ENCODE measurements around the gene TMEM126A. TPM values are rescaled to one million over a fixed set of nuclear protein-coding genes. Genes with fewer than 3 reads are reported as not detected.

Gene TMEM126A
- total RNA-seq, 1 donor from 2014 or later = 36.4 TPM

DNA sequence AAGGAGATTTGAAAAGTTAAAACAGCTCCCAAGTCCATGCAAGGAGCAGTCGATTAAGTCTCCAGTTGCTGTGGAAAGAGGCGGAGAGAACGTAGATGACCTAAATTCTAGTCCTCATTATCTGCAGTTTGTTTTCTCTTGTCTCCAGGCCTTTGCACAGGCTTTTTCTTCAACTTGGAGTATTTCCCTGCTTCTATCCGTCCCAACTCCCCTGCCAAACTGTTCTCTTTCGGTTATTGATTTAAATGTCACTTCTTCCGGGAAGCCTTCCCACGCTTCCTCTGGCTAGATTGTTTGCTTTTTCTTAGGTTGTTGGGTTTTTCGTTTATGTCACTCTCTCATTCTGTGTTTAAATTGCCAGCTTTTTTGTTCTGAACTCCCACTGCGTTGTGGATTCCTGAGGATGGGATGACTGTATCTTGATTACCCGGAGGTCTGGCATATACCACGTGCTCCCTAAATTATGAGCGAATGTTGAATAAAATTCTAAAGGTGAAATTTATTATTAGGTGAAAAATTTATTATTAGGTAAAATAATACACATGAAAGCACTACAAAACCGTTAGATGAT, 18.9 kb upstream of the TMEM126A start:
- TF ChIP-seq, protein P1, sequence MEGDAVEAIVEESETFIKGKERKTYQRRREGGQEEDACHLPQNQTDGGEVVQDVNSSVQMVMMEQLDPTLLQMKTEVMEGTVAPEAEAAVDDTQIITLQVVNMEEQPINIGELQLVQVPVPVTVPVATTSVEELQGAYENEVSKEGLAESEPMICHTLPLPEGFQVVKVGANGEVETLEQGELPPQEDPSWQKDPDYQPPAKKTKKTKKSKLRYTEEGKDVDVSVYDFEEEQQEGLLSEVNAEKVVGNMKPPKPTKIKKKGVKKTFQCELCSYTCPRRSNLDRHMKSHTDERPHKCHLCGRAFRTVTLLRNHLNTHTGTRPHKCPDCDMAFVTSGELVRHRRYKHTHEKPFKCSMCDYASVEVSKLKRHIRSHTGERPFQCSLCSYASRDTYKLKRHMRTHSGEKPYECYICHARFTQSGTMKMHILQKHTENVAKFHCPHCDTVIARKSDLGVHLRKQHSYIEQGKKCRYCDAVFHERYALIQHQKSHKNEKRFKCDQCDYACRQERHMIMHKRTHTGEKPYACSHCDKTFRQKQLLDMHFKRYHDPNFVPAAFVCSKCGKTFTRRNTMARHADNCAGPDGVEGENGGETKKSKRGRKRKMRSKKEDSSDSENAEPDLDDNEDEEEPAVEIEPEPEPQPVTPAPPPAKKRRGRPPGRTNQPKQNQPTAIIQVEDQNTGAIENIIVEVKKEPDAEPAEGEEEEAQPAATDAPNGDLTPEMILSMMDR (conservative IDR thresholded peaks at IDR 0.05) = no peak
- Mint-ChIP-seq H3K27ac (ENCODE audit: unreplicated experiment) (peak overlapping the region; percentile 99), H3K36me3 (ENCODE audit: low read depth) (no peaks in the 10 kb centered on the region), H3K4me3 (peak overlapping the region; percentile 100), H3K9me3 (no peaks in the 10 kb centered on the region), H3K27me3 (ENCODE audit: low read depth) (peaks cover 18% of the 10 kb centered on the region), H3K4me1 (peaks cover 29% of the 10 kb centered on the region)
- no peak for DNase-seq (ENCODE audit: low read depth, low spot score)

DNA sequence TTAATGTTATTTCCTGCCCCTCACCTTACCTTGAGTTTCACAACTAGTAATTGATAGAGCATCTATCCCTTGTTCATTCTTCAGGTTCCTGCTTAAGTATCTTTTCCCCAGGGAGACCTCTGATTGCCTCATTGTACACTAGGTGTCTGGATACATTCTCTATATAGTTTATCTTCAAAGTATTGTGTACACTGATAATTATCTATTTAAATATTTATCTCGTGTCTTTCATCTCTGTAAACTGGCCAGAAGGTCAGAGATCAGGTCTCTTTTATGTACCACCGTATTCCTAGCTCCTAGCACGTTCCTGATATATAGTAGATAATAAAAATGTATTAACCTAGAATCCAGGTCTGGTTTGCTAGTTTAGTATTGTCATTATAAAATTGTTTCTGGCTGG, 13.0 kb upstream of the TMEM126A start:
- Mint-ChIP-seq H3K4me3 (no peak overlapping the region), H3K36me3 (ENCODE audit: low read depth) (peaks cover 8% of the 10 kb centered on the region), H3K27me3 (ENCODE audit: low read depth) (no peaks in the 10 kb centered on the region), H3K27ac (ENCODE audit: unreplicated experiment) (no peak overlapping the region), H3K9me3 (no peaks in the 10 kb centered on the region), H3K4me1 (no peaks in the 10 kb centered on the region)
- DNase-seq (ENCODE audit: low read depth, low spot score) = no peak
- TF ChIP-seq, protein P1 (conservative IDR thresholded peaks at IDR 0.05) = no peak

DNA sequence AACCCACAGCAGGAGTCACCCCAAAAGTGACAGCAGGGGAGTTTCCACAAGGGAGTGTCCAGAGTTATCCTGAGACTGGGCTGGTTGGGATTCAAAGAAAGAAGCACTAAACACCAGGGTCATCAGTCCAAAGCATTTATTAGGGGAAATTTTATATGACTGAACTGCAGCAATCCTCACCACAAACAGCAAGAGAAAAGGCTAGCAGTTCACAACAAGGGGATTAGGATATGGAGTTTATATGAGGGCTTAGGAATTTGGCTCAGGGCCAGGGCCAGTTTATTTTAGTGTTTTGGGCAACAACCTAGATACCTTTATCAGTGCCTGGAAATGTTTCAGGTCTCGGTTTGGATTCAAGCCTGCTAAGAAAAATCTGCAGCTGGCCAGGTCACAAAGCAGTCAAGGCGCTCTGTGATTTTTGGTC, 4.6 kb upstream of the TMEM126A start:
- peak overlapping the region; percentile 16 for H3K4me3 Mint-ChIP-seq
- peaks cover 54% of the 10 kb centered on the region for H3K27me3 Mint-ChIP-seq (ENCODE audit: low read depth)
- peaks cover 4% of the 10 kb centered on the region for H3K36me3 Mint-ChIP-seq (ENCODE audit: low read depth)
- TF ChIP-seq, protein P1 (conservative IDR thresholded peaks at IDR 0.05) = no peak
- no peak overlapping the region for H3K27ac Mint-ChIP-seq (ENCODE audit: unreplicated experiment)
- H3K9me3 Mint-ChIP-seq = no peaks in the 10 kb centered on the region
- H3K4me1 Mint-ChIP-seq = peaks cover 11% of the 10 kb centered on the region
- DNase-seq (ENCODE audit: low read depth, low spot score) = no peak

DNA sequence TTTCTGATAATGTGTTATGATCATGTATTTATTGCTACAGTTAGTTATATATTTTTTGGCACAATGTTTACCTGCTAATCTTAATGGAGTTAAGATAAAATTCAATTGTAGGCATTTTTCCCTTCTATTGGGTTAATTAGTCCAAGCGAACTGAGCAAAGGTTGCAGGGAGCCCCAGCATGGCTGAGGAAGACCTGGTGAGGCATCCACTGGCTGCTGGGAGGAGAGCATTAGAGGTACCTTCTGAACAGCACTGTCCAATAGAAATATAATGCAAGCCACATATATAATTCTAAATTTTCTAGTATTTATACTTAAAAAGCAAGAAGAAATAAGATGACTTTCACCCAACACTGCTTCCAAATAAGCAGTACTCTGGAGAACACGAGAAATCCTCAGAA, 689 bp upstream of the TMEM126A start:
- Mint-ChIP-seq H3K27ac (ENCODE audit: unreplicated experiment) (no peak overlapping the region), H3K4me1 (peaks cover 24% of the 10 kb centered on the region), H3K9me3 (no peaks in the 10 kb centered on the region), H3K27me3 (ENCODE audit: low read depth) (peaks cover 37% of the 10 kb centered on the region), H3K36me3 (ENCODE audit: low read depth) (no peaks in the 10 kb centered on the region), H3K4me3 (peak overlapping the region; percentile 98)
- TF ChIP-seq, protein P1 (conservative IDR thresholded peaks at IDR 0.05) = no peak
- DNase-seq (ENCODE audit: low read depth, low spot score) = no peak

DNA sequence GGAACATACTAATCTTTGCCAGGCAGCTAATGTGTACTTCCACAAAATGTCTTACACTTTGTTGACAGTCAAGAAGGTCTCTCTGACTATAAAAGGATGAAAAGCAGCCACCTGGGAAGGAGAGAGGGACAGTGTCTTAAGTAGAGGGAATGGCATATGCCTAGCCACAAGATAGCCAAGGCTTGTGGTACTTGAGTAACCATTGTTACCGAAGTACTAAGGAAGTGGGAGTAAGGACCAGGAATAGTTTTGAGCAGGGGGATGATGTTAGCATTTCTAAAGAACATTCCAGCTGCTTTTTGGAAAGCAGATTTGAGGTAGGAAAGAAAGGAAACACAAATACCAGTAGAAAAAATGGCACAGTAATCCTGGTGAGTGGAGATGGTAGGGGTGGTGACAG, 3.4 kb downstream of the TMEM126A start:
- H3K27ac Mint-ChIP-seq (ENCODE audit: unreplicated experiment) = no peak overlapping the region
- no peak overlapping the region for H3K4me3 Mint-ChIP-seq
- no peaks in the 10 kb centered on the region for H3K27me3 Mint-ChIP-seq (ENCODE audit: low read depth)
- H3K9me3 Mint-ChIP-seq = no peaks in the 10 kb centered on the region
- TF ChIP-seq, protein P1 (conservative IDR thresholded peaks at IDR 0.05) = no peak
- H3K4me1 Mint-ChIP-seq = peaks cover 24% of the 10 kb centered on the region
- no peak for DNase-seq (ENCODE audit: low read depth, low spot score)
- H3K36me3 Mint-ChIP-seq (ENCODE audit: low read depth) = no peaks in the 10 kb centered on the region

Data from neural crest cell (in vitro differentiated cells).